HAP-1 (cell line): ENCODE data around the gene PLP2.
"Not testable (repeated sequence)": the region's sequence is repeated elsewhere in the genome, so short reads cannot be mapped to it uniquely, and the experiment has no call there.

Experiments used
- DNase-seq, 2 experiments: peaks; one replicate each; pipeline ENCODE4 v3.0.0-alpha.2; 2016 to 2020; ENCODE audit warnings: low spot score in 2 of 2
- H3K27me3 ChIP-seq: fragments of 250-450 bp; sonication (Bioruptor Pico); 2 replicates; pipeline ENCODE4 v1.5.1; 2020; ENCODE audit warnings: low read depth, mild to moderate bottlenecking, moderate library complexity
- H3K36me3 ChIP-seq: fragments of 250-450 bp; sonication (Bioruptor Pico); replicated peaks from 2 replicates; pipeline ENCODE4 v1.5.1; 2020; ENCODE audit warnings: mild to moderate bottlenecking
- H3K4me1 ChIP-seq: fragments of 250-450 bp; sonication (Bioruptor Pico); 2 replicates; pipeline ENCODE4 v1.5.1; 2020; ENCODE audit warnings: mild to moderate bottlenecking
- H3K4me3 ChIP-seq: fragments of 250-450 bp; sonication (Bioruptor Pico); 2 replicates; pipeline ENCODE4 v1.5.1; 2020; ENCODE audit warnings: mild to moderate bottlenecking, moderate library complexity
- H3K9me3 ChIP-seq: fragments of 250-450 bp; sonication (Bioruptor Pico); 2 replicates; pipeline ENCODE4 v1.5.1; 2020; ENCODE audit warnings: mild to moderate bottlenecking, moderate library complexity
- in situ Hi-C: fragments of 300-500 bp; cut with MboI; formaldehyde crosslinking; loops from 3 replicates; pipeline ENCODE4 v1.14.3; 2020; ENCODE audit warnings: low sequenced_read_pairs, inconsistent platforms, mixed read lengths

Gene PLP2, protein sequence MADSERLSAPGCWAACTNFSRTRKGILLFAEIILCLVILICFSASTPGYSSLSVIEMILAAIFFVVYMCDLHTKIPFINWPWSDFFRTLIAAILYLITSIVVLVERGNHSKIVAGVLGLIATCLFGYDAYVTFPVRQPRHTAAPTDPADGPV

DNA sequence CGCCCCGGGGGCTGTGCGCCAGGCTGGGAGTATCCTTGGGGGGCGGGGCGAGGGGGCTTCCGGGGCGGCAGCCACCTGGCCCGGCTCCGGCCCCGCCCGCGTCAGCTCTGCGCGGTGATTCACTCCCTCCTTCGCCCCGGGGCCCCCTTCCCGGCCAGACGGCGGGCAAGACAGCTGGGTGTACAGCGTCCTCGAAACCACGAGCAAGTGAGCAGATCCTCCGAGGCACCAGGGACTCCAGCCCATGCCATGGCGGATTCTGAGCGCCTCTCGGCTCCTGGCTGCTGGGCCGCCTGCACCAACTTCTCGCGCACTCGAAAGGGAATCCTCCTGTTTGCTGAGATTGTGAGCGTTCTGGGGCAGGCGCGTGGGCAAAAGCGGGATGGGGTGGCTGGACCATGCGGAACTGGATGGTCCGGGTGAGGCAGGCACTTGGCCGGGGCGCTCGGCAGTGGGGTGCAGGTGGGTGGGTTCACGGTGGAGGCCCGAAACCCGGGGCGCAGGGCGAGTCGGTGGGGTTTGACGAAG is at the start of gene PLP2:
Gene PLP2 (plus strand): TSS at position 147 of the 528 bp plus-strand sequence. CDS start 103 bp downstream, at position 250.
- H3K9me3 ChIP-seq: no peaks in the 10 kb centered on the region
- in situ Hi-C loops: no loop called here
- H3K36me3 ChIP-seq: peaks cover 37% of the 10 kb centered on the region
- peaks cover 18% of the 10 kb centered on the region for H3K4me1 ChIP-seq
- H3K27me3 ChIP-seq: no peaks in the 10 kb centered on the region
- H3K4me3 ChIP-seq: peak within 1 kb of the TSS; percentile 78
- peak; percentile 42 to 85 for DNase-seq

DNA sequence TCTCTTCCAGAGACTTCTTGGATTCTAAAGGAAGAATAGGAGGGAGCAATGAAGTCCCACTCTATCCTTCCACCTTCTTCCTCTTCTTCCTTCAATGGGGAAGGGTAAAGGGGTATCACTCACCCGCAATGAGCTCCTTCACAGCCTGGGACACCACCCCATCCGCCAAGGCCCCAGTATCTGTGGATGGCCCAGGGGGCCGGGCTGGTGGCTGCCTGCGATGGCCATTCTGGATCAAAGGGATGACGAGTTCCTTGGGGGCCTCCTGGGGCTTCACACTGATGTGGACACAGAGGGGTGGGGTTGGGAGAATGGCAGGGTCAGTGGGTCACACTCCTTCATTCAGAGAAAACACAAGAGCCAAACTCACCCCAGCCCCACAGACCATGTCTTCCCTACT is 49.2 kb upstream of the PLP2 start:
- peak overlapping the region; percentile 98 for H3K4me3 ChIP-seq
- H3K4me1 ChIP-seq: no peaks in the 10 kb centered on the region; the same call in 1 of the 2 replicates
- H3K36me3 ChIP-seq: peaks cover 26% of the 10 kb centered on the region
- in situ Hi-C loops: no loop called here
- no peak for DNase-seq
- H3K27me3 ChIP-seq: no peaks in the 10 kb centered on the region
- no peaks in the 10 kb centered on the region for H3K9me3 ChIP-seq

DNA sequence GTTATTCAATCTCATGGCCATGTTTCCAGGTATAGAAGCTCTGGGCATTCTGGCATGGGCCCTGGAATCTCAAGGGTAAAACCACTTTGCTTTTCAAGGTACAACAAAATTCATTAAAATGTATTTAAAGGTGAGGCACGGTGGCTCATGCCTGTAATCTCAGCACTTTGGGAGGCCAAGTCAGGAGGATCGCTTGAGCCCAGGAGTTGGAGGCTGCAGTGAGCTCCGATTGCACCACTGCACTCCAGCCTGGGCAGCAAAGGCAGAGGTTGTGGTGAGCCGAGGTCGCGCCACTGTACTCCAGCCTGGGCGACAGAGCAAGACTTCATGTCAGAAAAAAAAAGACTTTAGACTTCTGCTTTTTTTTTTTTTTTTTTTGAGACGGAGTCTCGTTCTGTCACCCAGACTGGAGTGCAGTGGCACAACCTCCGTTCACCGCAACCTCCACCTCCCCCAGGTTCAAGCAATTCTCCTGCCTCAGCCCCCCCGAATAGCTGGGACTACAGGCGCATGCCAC is 43.9 kb upstream of the PLP2 start:
- H3K4me3 ChIP-seq, in situ Hi-C loops, H3K4me1 ChIP-seq, H3K9me3 ChIP-seq, H3K36me3 ChIP-seq, H3K27me3 ChIP-seq, DNase-seq: not testable (repeated sequence)

DNA sequence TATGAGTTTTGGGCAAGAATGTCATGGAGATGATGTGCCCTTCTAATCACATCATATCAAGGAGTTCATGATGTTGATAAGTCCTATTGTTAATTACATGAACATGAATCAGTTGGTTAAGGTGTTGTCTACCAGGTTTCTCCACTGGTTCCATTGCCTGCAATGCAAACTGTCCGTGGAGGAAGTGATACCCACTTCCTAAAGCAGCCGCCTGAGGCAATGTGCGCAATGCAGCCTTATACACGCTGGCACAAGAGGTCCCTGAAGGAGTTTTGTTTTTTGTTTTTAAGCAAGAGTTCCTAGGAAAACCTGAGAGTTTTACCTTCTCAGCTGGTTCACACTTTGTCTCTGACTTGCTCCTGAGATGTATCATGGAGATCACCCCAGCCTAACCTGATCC is 42.3 kb upstream of the PLP2 start:
- DNase-seq: no peak
- H3K27me3 ChIP-seq: no peaks in the 10 kb centered on the region
- in situ Hi-C loops: no loop called here
- no peaks in the 10 kb centered on the region for H3K36me3 ChIP-seq
- no peaks in the 10 kb centered on the region for H3K9me3 ChIP-seq
- no peaks in the 10 kb centered on the region for H3K4me1 ChIP-seq
- no peak overlapping the region for H3K4me3 ChIP-seq

DNA sequence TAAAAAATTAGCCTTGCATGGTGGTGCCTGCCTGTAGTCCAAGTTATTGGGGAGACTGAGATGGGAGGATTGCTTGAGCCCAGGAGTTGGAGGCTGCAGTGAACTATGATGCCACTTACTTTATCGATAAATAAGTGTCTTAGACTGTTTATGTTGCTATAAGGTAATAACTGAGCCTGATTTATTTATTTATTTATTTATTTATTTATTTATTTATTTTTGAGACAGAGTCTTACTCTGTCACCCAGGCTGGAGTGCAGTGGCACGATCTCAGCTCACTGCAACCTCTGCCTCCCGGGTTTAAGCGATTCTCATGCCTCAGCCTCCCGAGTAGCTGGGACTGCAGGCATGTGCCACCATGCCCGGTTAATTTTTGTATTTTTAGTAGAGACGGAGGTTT is 39.4 kb upstream of the PLP2 start:
- H3K4me1 ChIP-seq, H3K4me3 ChIP-seq, H3K27me3 ChIP-seq, in situ Hi-C loops, H3K9me3 ChIP-seq, DNase-seq, H3K36me3 ChIP-seq: not testable (repeated sequence)

DNA sequence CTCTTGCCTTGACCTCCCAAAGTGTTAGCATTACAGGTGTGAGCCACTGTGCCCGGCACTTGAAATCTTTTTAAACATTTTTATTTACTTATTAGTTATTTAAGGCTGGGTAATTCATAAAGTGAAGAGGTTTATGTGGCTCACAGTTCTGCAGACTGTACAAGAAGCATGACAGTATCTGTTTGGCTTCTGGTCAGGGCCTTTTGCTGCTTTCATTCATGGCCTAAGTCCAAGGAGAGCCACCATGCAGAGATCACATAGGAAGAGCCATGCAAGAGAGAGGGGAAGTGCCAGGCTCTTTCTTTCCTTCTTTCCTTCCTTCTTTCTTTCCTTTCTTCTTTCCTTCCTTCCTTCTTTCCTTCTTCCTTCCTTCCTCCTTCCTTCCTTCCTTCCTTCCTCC is 37.9 kb upstream of the PLP2 start:
- no peak for DNase-seq
- no peaks in the 10 kb centered on the region for H3K4me1 ChIP-seq
- H3K9me3 ChIP-seq: no peaks in the 10 kb centered on the region
- H3K36me3 ChIP-seq: no peaks in the 10 kb centered on the region
- no peaks in the 10 kb centered on the region for H3K27me3 ChIP-seq
- no peak overlapping the region for H3K4me3 ChIP-seq
- in situ Hi-C loops: no loop called here

DNA sequence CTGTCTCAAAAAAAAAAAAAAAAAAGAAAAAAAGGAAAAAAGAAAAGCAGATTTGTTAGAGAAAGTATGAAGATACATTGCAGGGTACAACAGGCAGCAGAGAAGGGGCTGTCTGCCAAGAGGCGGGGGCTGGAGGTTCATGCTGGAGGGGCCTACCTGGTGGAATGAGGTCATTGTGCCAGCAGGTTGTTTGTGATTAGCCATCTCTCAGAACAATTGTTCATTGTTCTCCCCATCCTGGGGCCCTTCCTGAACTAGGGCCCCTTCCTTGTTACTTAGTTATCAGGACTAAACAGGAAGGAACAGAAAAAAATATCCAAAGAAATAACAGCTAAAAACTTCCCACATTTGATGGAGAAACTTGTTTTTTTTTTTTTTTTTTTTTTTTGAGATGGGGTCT is 34.2 kb upstream of the PLP2 start:
- no peak overlapping the region for H3K4me3 ChIP-seq
- DNase-seq: no peak
- in situ Hi-C loops: no loop called here

DNA sequence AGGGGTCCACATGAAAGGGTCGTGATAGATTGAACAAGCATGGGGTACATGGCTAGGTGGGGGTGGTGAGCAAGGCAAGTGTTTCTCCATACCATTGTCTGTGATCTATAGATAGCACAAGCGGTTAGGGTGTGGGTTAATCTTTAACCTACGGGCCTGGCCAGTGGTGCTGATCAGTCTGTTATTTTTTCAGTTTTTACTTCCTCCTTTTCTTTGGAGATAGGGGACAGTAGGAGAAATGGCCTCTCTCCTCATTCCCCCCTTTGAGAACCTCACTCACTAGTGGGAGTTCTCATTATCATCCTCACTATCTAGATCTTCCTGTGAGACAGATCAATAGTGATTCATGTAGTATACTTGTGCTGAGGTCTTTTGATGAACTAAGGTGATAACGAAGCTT is 32.0 kb upstream of the PLP2 start:
- DNase-seq: no peak
- H3K27me3 ChIP-seq: no peaks in the 10 kb centered on the region
- no peaks in the 10 kb centered on the region for H3K36me3 ChIP-seq
- H3K4me1 ChIP-seq: no peaks in the 10 kb centered on the region
- no peaks in the 10 kb centered on the region for H3K9me3 ChIP-seq
- in situ Hi-C loops: no loop called here
- no peak overlapping the region for H3K4me3 ChIP-seq

More for the DNA sequence above, 34.2 kb upstream of the PLP2 start:
- no peaks in the 10 kb centered on the region for H3K4me1 ChIP-seq
- H3K36me3 ChIP-seq: no peaks in the 10 kb centered on the region
- H3K27me3 ChIP-seq: no peaks in the 10 kb centered on the region
- H3K9me3 ChIP-seq: no peaks in the 10 kb centered on the region

DNA sequence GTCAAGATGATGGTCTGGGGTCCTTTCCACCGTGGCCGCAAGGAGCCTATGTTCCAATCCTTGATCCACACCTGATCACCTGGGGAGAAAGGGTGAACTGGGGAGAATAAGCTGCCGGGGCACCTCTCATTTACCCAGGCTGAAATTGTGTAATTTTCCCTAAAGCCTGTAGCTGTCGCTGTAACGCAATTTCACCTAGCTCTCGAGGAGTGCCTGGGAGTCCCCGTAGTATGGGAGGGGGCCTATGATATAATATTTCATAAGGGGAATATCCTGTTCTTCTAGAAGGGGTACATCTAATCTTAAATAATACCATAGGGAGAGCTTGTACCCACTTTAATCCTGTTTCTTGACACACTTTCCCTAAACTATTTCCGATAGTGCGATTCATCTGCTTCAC is 29.4 kb upstream of the PLP2 start:
- H3K27me3 ChIP-seq, H3K4me3 ChIP-seq, H3K9me3 ChIP-seq, H3K4me1 ChIP-seq, in situ Hi-C loops, H3K36me3 ChIP-seq, DNase-seq: not testable (repeated sequence)

DNA sequence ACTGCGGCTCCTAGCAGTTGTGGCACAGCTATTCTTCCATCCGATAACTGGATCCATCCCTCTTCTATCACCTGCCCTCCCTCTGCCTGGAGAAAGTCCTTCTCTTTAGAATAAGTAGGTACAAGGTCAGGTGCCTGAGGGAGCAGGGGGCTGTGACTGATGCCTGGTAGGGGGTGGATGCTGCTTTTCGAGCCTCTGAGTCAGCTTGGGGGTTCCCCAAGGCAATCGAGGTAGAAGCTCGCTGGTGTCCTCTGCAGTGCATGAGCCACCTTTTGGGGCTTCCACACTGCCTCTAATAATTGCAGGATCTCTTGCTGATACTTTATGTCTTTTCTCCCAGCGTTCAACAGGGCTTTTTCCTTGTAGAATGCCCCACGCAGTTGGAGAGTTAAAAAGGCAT is 28.5 kb upstream of the PLP2 start:
- in situ Hi-C loops, H3K4me1 ChIP-seq, DNase-seq, H3K27me3 ChIP-seq, H3K9me3 ChIP-seq, H3K36me3 ChIP-seq, H3K4me3 ChIP-seq: not testable (repeated sequence)

DNA sequence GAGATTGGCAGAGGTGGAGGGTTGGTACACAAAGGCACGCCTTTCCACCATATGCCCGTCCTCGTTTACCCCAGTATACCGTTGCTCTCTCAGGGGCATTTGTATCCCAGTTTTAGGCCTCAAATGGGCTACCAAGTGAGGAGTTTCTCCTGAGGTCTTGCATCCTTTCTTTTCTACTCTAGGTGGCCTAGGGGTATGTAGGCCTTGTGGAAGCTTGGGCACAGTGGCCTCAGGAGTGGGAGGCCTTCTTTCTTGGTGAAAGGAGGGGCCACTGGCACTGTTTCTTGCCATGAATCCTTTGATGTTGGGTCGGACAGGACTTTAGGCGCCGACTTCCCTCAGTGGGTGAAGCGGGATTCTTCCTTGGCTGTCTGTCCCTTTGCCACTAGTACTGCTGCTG is 24.4 kb upstream of the PLP2 start:
- Histone ChIP-seq H3K4me1 (no peaks in the 10 kb centered on the region), H3K9me3 (no peaks in the 10 kb centered on the region), H3K36me3 (no peaks in the 10 kb centered on the region), H3K27me3 (no peaks in the 10 kb centered on the region), H3K4me3 (no peak overlapping the region)
- DNase-seq: no peak
- in situ Hi-C loops: no loop called here

DNA sequence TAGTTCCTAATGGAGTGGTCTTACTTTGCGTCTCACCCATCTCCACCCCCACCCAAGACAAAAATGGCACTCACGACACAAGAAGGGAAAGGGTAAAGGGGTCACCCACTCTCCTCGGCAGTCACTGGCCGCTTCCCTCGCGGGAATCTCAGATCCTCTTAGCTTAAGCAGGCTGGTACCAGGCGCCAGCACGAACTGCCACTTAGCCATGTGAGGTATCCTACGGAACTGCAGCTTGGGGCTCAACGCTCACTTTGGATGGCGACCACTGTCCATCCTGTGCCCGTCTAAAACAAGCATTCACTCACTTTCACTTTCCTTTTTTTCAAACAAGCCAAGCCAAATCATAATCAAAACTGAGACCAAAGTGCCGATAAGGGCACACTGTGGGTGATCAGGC is 23.8 kb upstream of the PLP2 start:
- no peaks in the 10 kb centered on the region for H3K4me1 ChIP-seq
- in situ Hi-C loops: no loop called here
- no peaks in the 10 kb centered on the region for H3K27me3 ChIP-seq
- DNase-seq: no peak
- H3K36me3 ChIP-seq: no peaks in the 10 kb centered on the region
- H3K9me3 ChIP-seq: no peaks in the 10 kb centered on the region
- no peak overlapping the region for H3K4me3 ChIP-seq

DNA sequence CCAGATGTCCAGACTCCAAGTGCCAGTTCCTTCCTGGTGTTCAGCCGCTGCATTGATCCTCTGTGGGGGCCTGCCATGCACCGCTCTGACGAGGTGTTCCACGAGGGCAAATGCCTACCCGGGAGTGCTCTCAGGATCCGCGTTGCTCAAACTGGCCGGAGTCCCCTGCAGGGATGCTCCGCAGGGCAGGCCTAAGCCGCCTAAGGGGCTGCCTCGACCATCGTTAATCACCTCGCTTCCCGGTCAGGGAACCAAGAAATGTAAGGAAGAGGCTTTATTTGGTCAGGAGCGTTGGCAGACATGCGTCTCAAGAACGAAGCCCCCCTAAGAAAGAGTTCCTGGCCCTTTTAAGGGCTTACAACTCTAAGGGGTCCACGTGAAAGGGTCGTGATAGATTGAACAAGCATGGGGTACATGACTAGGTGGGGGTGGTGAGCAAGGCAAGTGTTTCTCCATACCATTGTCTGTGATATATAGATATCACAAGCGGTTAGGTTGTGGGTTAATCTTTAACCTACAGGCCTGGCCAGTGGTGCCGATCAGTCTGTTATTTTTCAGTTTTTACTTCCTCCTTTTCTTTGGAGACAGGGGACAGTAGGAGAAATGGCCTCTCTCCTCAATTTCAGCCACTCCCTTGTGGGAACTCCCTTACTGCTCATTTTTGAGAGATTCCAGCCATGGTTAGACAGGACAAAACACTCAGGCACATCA is 23.2 kb upstream of the PLP2 start:
- H3K4me3 ChIP-seq, H3K27me3 ChIP-seq, H3K9me3 ChIP-seq, in situ Hi-C loops, H3K36me3 ChIP-seq, DNase-seq, H3K4me1 ChIP-seq: not testable (repeated sequence)

DNA sequence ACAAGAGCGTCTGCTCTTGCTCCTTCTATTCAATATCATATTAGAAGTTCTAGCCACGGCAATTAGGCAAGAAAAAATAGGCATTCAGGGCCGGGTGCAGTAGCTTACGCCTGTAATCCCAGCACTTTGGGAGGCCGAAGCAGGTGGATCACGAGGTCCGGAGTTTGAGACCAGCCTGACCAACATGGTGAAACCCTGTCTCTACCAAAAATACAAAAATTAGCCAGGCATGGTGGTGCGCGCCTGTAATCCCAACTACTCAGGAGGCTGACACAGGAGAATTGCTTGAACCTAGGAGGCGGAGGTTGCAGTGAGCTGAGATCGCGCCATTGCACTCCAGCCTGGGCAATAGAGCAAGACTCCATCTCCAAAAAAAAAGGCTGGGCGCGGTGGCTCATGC is 22.4 kb upstream of the PLP2 start:
- in situ Hi-C loops, H3K9me3 ChIP-seq, H3K4me3 ChIP-seq, H3K27me3 ChIP-seq, H3K36me3 ChIP-seq, H3K4me1 ChIP-seq, DNase-seq: not testable (repeated sequence)
